HEK293 (cell line): ENCODE data around the gene XRCC6.

ENCODE experiments used
- CTCF ChIP-seq: fragments of 450-650 bp; formaldehyde crosslinking; IDR thresholded peaks from 2 replicates; pipeline ENCODE4 v1.5.1; 2016; ENCODE audit warnings: missing biosample characterization, missing genetic modification characterization
- PATZ1 ChIP-seq: fragments of 450-650 bp; formaldehyde crosslinking; IDR thresholded peaks from 2 replicates; pipeline ENCODE4 v1.5.1; 2016; ENCODE audit warnings: missing biosample characterization, missing genetic modification characterization
- PBX3 ChIP-seq: sonication (generic); formaldehyde crosslinking; IDR thresholded peaks from 2 replicates; pipeline ENCODE4 v1.8.1; 2022; ENCODE audit warnings: mild to moderate bottlenecking, moderate library complexity, missing genetic modification reagents
- REST ChIP-seq: fragments of 450-650 bp; formaldehyde crosslinking; IDR thresholded peaks from 2 replicates; pipeline ENCODE4 v1.5.1; 2016; ENCODE audit warnings: missing biosample characterization, missing genetic modification characterization
- YY1 ChIP-seq: fragments of 450-650 bp; formaldehyde crosslinking; IDR thresholded peaks from 2 replicates; pipeline ENCODE4 v1.5.1; 2018; ENCODE audit warnings: missing biosample characterization, missing genetic modification characterization
- ZNF10 ChIP-seq: fragments of 450-650 bp; formaldehyde crosslinking; IDR thresholded peaks from 2 replicates; pipeline ENCODE4 v1.5.1; 2017; ENCODE audit warnings: missing biosample characterization, missing genetic modification characterization
- ZNF274 ChIP-seq, 2 experiments: fragments of 200-500 bp in 1 of 2; fragments of 450-650 bp in 1 of 2; sonication (Bioruptor generic) in 1 of 2; formaldehyde crosslinking in 1 of 2; IDR thresholded peaks; 2 replicates each; pipeline versions ENCODE4 v1.5.1 to v1.6.1; 2014 to 2016; ENCODE audit warnings: borderline replicate concordance in 1 of 2, inconsistent platforms in 1 of 2, low read length in 1 of 2, missing biosample characterization in 1 of 2, missing genetic modification characterization in 1 of 2
- ZNF501 ChIP-seq: fragments of 450-650 bp; formaldehyde crosslinking; IDR thresholded peaks from 2 replicates; pipeline ENCODE4 v1.5.1; 2016; ENCODE audit warnings: missing biosample characterization, missing genetic modification characterization
- ZNF530 ChIP-seq: fragments of 450-650 bp; formaldehyde crosslinking; IDR thresholded peaks from 2 replicates; pipeline ENCODE4 v1.5.1; 2016; ENCODE audit warnings: low read depth, missing biosample characterization, missing genetic modification characterization
- ZSCAN5A ChIP-seq: fragments of 450-650 bp; formaldehyde crosslinking; IDR thresholded peaks from 2 replicates; pipeline ENCODE4 v1.5.1; 2016; ENCODE audit warnings: missing biosample characterization, missing genetic modification characterization

GRCh38 chr22:41573677-41574076 lies 47.4 kb upstream of the XRCC6 start:
- TF ChIP-seq REST (tag by site-specific recombination) (no peak), ZSCAN5A (no peak), YY1 (tag by site-specific recombination) (no peak), PATZ1 (no peak), CTCF (tag by site-specific recombination) (no peak), ZNF274 (IDR thresholded peaks at IDR 0.05; ENCODE audit: low read length) (no peak), ZNF274 (tag by site-specific recombination; IDR thresholded peaks at IDR 0.05; ENCODE audit: borderline replicate concordance) (no peak), PBX3 (no peak), ZNF10 (tag by site-specific recombination) (no peak), ZNF530 (no peak), ZNF501 (tag by site-specific recombination) (no peak)
